OCI-LY7 (cell line): ENCODE results near the gene HLA-A. TPM values are rescaled to one million over a fixed set of nuclear protein-coding genes. Genes with fewer than 3 reads are reported as not detected.
A peak's percentile ranks its signal among the peaks of the same experiment; 100 is the strongest.

Source experiments
- BruUV-seq: library from RNA; stranded (reverse); fragments of 400-500 nt; replicated peaks from 2 replicates; lab custom pipeline; 2021; lab: Mats Ljungman, UMichigan
- CTCF ChIA-PET: fragments of 300-600 bp; sonication (Branson Sonifier 250); formaldehyde crosslinking; loops from one replicate; lab custom pipeline; 2022; ENCODE audit warnings: antibody characterized with exemption; ENCODE audit not compliant: unreplicated experiment; lab: Charles Lee
- POLR2A ChIA-PET: fragments of 300-600 bp; sonication (Branson Sonifier 250); formaldehyde crosslinking; loops from one replicate; lab custom pipeline; 2022; ENCODE audit warnings: antibody characterized with exemption; lab: Charles Lee
- DNase-seq: peaks from one replicate; pipeline ENCODE4 v3.0.0-alpha.2; 2015; ENCODE audit warnings: low spot score
- H2AFZ ChIP-seq: fragments of 200-600 bp; sonication (generic), shearing (Covaris generic); 2 replicates; pipeline ENCODE4 v1.6.1; 2014; ENCODE audit warnings: mild to moderate bottlenecking, antibody characterized with exemption, low read length, moderate library complexity
- H3K27ac ChIP-seq: fragments of 200-600 bp; sonication (generic); 2 replicates; pipeline ENCODE4 v1.5.1; 2014; ENCODE audit warnings: mixed run types, low read depth, mild to moderate bottlenecking, moderate library complexity, low read length, inconsistent platforms; ENCODE audit not compliant: poor library complexity, severe bottlenecking
- H3K36me3 ChIP-seq: fragments of 200-600 bp; sonication (generic); 2 replicates; pipeline ENCODE4 v1.6.1; 2014; ENCODE audit warnings: mild to moderate bottlenecking, antibody characterized with exemption, low read length, moderate library complexity, mixed read lengths; ENCODE audit not compliant: insufficient read depth
- H3K4me1 ChIP-seq: fragments of 200-600 bp; sonication (generic); 2 replicates; pipeline ENCODE4 v1.5.1; 2014; ENCODE audit warnings: mild to moderate bottlenecking, low read length; ENCODE audit not compliant: insufficient read depth, poor library complexity, severe bottlenecking
- H3K4me2 ChIP-seq: fragments of 200-600 bp; sonication (generic); 2 replicates; pipeline ENCODE4 v1.6.1; 2014; ENCODE audit warnings: mild to moderate bottlenecking, low read length
- H3K4me3 ChIP-seq: fragments of 200-600 bp; sonication (generic); 2 replicates; pipeline ENCODE4 v1.5.1; 2014; ENCODE audit warnings: mild to moderate bottlenecking, low read depth, low read length; ENCODE audit not compliant: poor library complexity, severe bottlenecking
- H3K79me2 ChIP-seq: fragments of 200-600 bp; sonication (generic); 2 replicates; pipeline ENCODE4 v1.6.1; 2016; ENCODE audit warnings: low read depth, mild to moderate bottlenecking, low read length, moderate library complexity, mixed read lengths; ENCODE audit not compliant: insufficient read depth
- H3K9me2 ChIP-seq: fragments of 200-600 bp; sonication (generic); 2 replicates; pipeline ENCODE4 v1.6.1; 2016; ENCODE audit warnings: mild to moderate bottlenecking, low read length, mixed read lengths; ENCODE audit not compliant: insufficient read depth
- H3K9me3 ChIP-seq: fragments of 200-600 bp; sonication (generic); 2 replicates; pipeline ENCODE4 v1.6.1; 2014; ENCODE audit warnings: mild to moderate bottlenecking, mixed run types, low read length, mixed read lengths
- H4K20me1 ChIP-seq: fragments of 200-600 bp; sonication (generic); 2 replicates; pipeline ENCODE4 v1.6.1; 2014; ENCODE audit warnings: mild to moderate bottlenecking, antibody characterized with exemption, low read length, moderate library complexity, mixed read lengths; ENCODE audit not compliant: insufficient read depth
- EZH2phosphoT487 ChIP-seq: fragments of 200-600 bp; sonication (generic); IDR thresholded peaks from 2 replicates; pipeline ENCODE4 v1.6.1; 2018; ENCODE audit warnings: low read depth, borderline replicate concordance, mild to moderate bottlenecking, mixed run types, antibody characterized with exemption, low read length, moderate library complexity, mixed read lengths
- intact Hi-C: fragments of 100-400 bp; cut with micrococcal nuclease; formaldehyde crosslinking; loops from one replicate; pipeline ENCODE4 v1.10.0; 2022; ENCODE audit not compliant: unreplicated experiment
- total RNA-seq, 2 experiments: library from RNA; depleted of rRNA in 1 of 2; stranded (reverse); fragments of >200 nt in 1 of 2; shearing (Covaris generic) in 1 of 2; gene quantifications; 2 replicates each; pipeline ENCODE4 v1.2.3, GENCODE V29; 2014 to 2022
- TF ChIP-seq, protein P1 (sequence below): fragments of 200-600 bp; sonication (generic); conservative IDR thresholded peaks from 2 replicates; pipeline ENCODE4 v1.5.1; 2014; ENCODE audit warnings: mild to moderate bottlenecking, antibody characterized with exemption, low read length, moderate library complexity, mixed read lengths

The HLA-A gene
- total RNA-seq, 2 experiments from 2014 or later: 393 to 672 TPM

- Histone ChIP-seq H2AFZ (no peak overlapping the region), H4K20me1 (no peaks in the 10 kb centered on the region), H3K4me2 (no peak overlapping the region), H3K4me1 (peaks cover 10% of the 10 kb centered on the region), H3K36me3 (no peaks in the 10 kb centered on the region), H3K9me2 (no peaks in the 10 kb centered on the region), H3K4me3 (no peak overlapping the region), H3K27ac (no peak overlapping the region), H3K9me3 (no peaks in the 10 kb centered on the region), H3K79me2 (no peaks in the 10 kb centered on the region)
- POLR2A ChIA-PET: no interaction called here
- intact Hi-C loops: no loop called here
- DNase-seq: no peak
- no TSS peak for BruUV-seq
- TF ChIP-seq EZH2phosphoT487: no peak
- TF ChIP-seq, protein P1, sequence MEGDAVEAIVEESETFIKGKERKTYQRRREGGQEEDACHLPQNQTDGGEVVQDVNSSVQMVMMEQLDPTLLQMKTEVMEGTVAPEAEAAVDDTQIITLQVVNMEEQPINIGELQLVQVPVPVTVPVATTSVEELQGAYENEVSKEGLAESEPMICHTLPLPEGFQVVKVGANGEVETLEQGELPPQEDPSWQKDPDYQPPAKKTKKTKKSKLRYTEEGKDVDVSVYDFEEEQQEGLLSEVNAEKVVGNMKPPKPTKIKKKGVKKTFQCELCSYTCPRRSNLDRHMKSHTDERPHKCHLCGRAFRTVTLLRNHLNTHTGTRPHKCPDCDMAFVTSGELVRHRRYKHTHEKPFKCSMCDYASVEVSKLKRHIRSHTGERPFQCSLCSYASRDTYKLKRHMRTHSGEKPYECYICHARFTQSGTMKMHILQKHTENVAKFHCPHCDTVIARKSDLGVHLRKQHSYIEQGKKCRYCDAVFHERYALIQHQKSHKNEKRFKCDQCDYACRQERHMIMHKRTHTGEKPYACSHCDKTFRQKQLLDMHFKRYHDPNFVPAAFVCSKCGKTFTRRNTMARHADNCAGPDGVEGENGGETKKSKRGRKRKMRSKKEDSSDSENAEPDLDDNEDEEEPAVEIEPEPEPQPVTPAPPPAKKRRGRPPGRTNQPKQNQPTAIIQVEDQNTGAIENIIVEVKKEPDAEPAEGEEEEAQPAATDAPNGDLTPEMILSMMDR: no peak
- CTCF ChIA-PET: no interaction called here
Observed at GRCh38 chr6:29925321-29925720, 17.0 kb upstream of the HLA-A start.

GRCh38 chr6:29925727-29926412, 16.5 kb upstream of the HLA-A start:
- Histone ChIP-seq H3K4me2 (peak overlapping the region; percentile 76; the same call in 1 of the 2 replicates), H3K9me2 (no peaks in the 10 kb centered on the region), H4K20me1 (no peaks in the 10 kb centered on the region), H3K36me3 (no peaks in the 10 kb centered on the region), H3K79me2 (no peaks in the 10 kb centered on the region), H3K4me3 (no peak overlapping the region), H3K4me1 (peaks cover 10% of the 10 kb centered on the region), H3K27ac (no peak overlapping the region), H3K9me3 (no peaks in the 10 kb centered on the region), H2AFZ (peak overlapping the region; percentile 84; the same call in 1 of the 2 replicates)
- no peak for DNase-seq
- ChIA-PET CTCF (no interaction called here), POLR2A (no interaction called here)
- no peak for TF ChIP-seq EZH2phosphoT487
- TF ChIP-seq, protein P1: no peak
- intact Hi-C loops: no loop called here
- BruUV-seq: no TSS peak
